Measurements from ENCODE around the gene UCN2. TPM values are rescaled to one million over a fixed set of nuclear protein-coding genes. Genes with fewer than 3 reads are reported as not detected.

Gene UCN2
- total RNA-seq = not detected in 2 replicates

GRCh38 chr3:48563382-48563918 lies at the start of gene UCN2:
Gene UCN2 (minus strand): TSS chr3:48563781. CDS start chr3:48563124, 657 bp downstream.

GRCh38 chr3:48609088-48610005 lies 45.8 kb upstream of the UCN2 start, which contains the start of gene UQCRC1:
Gene UQCRC1 (minus strand): TSS chr3:48609646. CDS start chr3:48609620, 26 bp downstream.

GRCh38 chr3:48595075-48595525 lies 31.5 kb upstream of the UCN2 start, which contains the start of gene COL7A1:
Gene COL7A1 (minus strand): TSS chr3:48595329. CDS start chr3:48595159, 170 bp downstream.

GRCh38 chr3:48556796-48557626 lies 6.6 kb downstream of the UCN2 start, which contains the start of gene PFKFB4:
Gene PFKFB4 (minus strand): TSS chr3:48556803. CDS start chr3:48556777, 26 bp downstream.

Small RNA genes within 50 kb of the gene (small RNA-seq; reads per million reads assigned to genes)
- gene MIR6823 = 0.21 reads per million

Other genes with a start within 250 kb of the UCN2 start
- not detected in 2 replicates for gene SPINK8, start 230.1 kb downstream of the UCN2 start, total RNA-seq
- not detected in 2 replicates for gene FBXW12, start 191.6 kb downstream of the UCN2 start, total RNA-seq
- 25.5 and 26.7 TPM in 2 replicates for gene PLXNB1, start 133.7 kb downstream of the UCN2 start, total RNA-seq
- 11.2 and 13.1 TPM in 2 replicates for gene CCDC51, start 123.7 kb downstream of the UCN2 start, total RNA-seq
- 317 and 433 TPM in 2 replicates for gene TMA7, start 123.5 kb downstream of the UCN2 start, total RNA-seq
- 13.1 and 13.6 TPM in 2 replicates for gene ATRIP, start 117.0 kb downstream of the UCN2 start, total RNA-seq
- gene SHISA5, start 59.6 kb downstream of the UCN2 start, total RNA-seq = 94.9 and 124 TPM in 2 replicates
- gene PFKFB4, start 7.0 kb downstream of the UCN2 start, total RNA-seq = 2.8 and 4.5 TPM in 2 replicates
- 0.13 and 0.14 TPM in 2 replicates for gene COL7A1, start 31.5 kb upstream of the UCN2 start, total RNA-seq
- gene UQCRC1, start 45.9 kb upstream of the UCN2 start, total RNA-seq = 276 and 300 TPM in 2 replicates
- gene TMEM89, start 58.0 kb upstream of the UCN2 start, total RNA-seq = not detected in 2 replicates
- gene SLC26A6, start 71.7 kb upstream of the UCN2 start, total RNA-seq = 15.3 and 21.5 TPM in 2 replicates
- 0.27 and 0.29 TPM in 2 replicates for gene CELSR3, start 99.1 kb upstream of the UCN2 start, total RNA-seq
- 10.9 and 11.0 TPM in 2 replicates for gene NCKIPSD, start 122.1 kb upstream of the UCN2 start, total RNA-seq
- gene IP6K2, start 153.4 kb upstream of the UCN2 start, total RNA-seq = 47.9 and 57.8 TPM in 2 replicates

All from thoracic aorta endothelial cell (primary cell).